SH-SY5Y (cell line): Measurements from ENCODE around the gene EEF1AKMT4.

Experiments
- GATA2 ChIP-seq: IDR thresholded peaks from 2 replicates; pipeline ENCODE4 v1.6.1; 2011; ENCODE audit warnings: mild to moderate bottlenecking, low read depth, low read length
- GATA3 ChIP-seq: IDR thresholded peaks from 2 replicates; pipeline ENCODE4 v1.6.1; 2011; ENCODE audit warnings: low read depth, mild to moderate bottlenecking, low read length, moderate library complexity

GRCh38 chr3:184209146-184209923 is 40.1 kb upstream of the EEF1AKMT4 start:
- TF ChIP-seq GATA2 (no peak), GATA3 (no peak)
